GM12873 (cell line): ENCODE data around the gene PAPPA.

ENCODE experiments used
- TF ChIP-seq, protein P1 (sequence below): IDR thresholded peaks from 2 replicates; pipeline ENCODE4 v1.5.1; 2012; ENCODE audit warnings: low read depth, mild to moderate bottlenecking, moderate library complexity, low read length, control low read depth; ENCODE audit not compliant: insufficient read depth; ENCODE audit errors: missing control alignments

The PAPPA gene

DNA sequence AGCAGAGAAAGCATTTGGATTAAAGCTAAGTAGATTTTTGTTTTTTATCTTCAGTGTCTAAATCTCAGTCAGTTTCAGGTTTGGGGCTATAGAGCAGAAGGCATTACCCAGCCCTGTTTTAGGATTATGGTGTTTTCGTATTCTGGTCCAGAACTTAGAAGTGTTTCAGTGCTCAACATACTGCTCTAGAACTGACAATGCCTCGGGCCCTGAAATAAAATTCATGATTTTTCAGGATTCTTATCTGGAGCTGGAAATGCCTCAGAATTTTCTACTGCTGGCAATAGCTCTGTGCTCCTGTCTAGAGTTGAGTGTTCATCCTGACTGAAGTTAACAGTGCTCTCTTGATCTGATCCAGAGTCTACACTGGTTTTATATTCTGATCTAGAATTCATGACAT, 163.9 kb downstream of the PAPPA start:
- TF ChIP-seq, protein P1, sequence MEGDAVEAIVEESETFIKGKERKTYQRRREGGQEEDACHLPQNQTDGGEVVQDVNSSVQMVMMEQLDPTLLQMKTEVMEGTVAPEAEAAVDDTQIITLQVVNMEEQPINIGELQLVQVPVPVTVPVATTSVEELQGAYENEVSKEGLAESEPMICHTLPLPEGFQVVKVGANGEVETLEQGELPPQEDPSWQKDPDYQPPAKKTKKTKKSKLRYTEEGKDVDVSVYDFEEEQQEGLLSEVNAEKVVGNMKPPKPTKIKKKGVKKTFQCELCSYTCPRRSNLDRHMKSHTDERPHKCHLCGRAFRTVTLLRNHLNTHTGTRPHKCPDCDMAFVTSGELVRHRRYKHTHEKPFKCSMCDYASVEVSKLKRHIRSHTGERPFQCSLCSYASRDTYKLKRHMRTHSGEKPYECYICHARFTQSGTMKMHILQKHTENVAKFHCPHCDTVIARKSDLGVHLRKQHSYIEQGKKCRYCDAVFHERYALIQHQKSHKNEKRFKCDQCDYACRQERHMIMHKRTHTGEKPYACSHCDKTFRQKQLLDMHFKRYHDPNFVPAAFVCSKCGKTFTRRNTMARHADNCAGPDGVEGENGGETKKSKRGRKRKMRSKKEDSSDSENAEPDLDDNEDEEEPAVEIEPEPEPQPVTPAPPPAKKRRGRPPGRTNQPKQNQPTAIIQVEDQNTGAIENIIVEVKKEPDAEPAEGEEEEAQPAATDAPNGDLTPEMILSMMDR: no peak

DNA sequence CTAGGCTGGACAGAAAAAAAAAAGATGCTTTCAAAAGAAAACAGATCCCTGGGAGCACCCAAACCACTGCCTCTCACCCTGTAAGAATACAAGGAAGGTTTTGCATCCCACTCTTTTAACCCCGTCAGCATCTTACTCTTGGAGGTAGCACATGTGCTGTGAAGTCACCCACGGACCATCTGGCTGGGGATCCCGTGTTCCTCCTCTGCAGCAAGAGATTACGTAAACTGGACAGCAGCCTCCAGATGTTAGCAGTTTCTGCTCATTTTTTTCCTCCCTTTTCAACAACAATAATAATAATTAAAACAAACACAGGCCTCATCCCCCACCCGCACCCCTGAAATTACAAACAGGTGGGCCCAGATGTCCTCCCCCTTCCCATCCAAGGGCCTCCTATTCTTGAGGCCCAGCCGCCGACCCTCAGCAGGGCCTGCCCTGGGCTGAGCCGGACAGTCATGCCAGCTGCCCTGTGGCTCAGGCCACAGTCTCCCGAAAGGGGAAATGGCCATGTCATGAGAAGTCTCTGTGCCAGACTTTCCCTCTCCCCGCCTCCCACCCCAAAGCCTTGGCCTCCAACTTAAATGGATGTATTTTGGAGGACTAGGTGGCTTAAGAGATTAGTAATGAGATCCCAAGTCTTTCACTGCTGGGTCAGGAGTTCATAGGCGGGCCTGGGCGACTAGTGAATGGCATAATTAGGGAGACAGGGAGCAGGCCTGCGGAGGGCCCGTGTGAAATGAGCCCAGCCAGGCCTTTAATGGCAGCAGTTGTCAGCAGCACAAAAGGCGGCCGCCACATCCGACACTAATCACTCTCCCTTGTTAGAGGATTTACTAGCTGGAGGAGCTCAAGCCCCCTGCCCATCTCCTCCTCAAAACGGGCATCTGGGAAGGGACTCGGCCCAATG, 165.1 kb downstream of the PAPPA start:
- TF ChIP-seq, protein P1: no peak

DNA sequence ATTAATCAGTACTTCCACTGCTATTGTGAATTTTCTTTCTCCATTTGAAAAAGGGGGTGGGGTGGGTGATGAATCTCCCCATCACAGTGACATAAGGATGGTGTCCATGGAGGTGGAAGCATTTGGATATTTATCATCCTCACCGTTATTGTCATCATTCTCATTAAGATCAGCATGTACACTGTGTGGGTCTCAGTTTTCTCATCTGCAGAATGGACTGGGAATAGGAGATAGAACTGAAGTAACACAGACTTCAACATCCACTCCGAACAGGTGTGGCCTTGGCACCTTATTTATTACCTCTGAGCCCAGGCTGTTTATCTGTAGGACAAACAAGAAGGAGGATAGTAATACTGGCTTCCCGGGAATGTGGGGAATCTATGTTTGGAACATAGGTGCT, 165.9 kb downstream of the PAPPA start:
- TF ChIP-seq, protein P1: no peak

DNA sequence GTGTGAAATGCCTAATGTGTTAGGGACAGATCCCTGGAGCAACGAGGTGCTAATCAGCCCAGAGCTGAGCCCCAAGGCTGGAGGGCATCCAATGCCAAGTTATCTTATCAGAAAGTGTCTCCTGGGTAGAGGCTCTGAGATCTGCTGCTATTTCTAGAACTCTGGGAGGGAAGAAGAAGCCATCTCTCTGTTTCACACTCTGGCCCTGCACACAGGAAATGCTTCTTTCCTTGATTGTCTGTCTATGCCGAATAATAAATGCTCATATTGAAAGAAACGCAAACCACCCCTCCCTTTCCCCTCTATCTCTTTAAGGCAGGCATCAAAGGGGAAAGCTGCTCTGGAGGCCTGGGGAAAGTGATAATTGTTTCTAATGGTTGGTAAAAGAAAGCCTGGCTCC, 166.7 kb downstream of the PAPPA start:
- TF ChIP-seq, protein P1: no peak

DNA sequence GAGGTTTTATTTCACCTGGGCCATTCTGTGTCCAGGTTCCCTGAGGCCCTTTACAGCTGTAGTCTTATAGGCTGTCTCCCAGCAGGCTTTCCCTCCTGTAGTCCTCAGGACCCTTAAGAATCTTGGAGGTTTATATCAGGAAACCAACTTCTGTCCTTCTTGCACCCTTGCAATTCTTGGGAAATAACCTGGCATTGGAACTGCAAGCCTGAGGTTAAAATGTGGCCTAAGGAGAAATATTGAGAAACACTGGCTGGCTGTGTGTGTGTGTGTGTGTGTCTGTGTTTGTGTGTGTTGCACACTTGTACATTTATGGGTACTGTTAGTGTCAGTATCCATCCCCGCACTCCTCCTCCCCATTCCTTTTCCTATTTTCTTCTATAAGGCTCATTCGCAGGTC, 168.9 kb downstream of the PAPPA start:
- TF ChIP-seq, protein P1: no peak

DNA sequence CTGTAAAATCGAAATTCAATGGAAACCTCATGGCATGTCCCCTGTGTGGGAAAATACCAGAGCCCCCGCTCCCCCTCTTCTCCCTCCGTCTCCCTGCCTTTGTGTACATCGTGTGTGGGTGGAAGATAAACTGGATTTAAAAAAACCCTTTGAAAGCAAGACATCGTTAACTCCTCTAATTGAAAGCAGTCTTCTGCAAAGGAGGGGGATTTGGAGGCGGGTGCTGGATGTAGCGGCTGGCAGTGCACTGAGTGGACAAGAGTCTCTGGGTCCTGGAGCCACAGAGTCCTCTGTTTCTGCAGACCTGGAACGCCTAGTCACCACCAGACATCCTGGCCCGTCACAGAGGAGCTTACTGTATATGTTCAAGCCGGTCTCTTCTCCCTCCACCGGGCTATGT, 169.4 kb downstream of the PAPPA start:
- TF ChIP-seq, protein P1: no peak

DNA sequence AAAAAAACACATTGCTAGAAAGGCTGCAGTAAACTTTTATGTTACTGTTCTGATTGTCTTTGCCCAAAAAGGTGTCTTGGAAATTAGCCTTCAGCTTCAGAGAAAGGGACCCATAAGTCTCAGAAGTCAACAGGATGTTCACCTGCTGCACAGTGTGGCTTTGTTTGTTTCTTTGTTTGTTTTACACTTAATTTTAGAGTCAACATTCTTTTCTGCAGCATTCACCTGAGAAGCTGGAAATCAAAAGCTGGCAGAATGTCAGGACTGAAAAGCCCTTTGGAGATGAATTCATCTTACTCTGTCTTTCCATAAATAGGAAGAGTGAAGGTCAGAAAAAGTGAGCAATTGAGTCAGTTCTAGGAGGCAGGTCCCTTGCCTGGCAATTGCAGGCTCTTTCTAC, 170.0 kb downstream of the PAPPA start:
- TF ChIP-seq, protein P1: no peak
